ENCODE results near the gene RABGAP1.

RABGAP1 gene

GRCh38 chr9:123049589-123050222, 108.9 kb downstream of the RABGAP1 start:
- no peak for DNase-seq

GRCh38 chr9:123053046-123053445, 112.2 kb downstream of the RABGAP1 start:
- no peak for DNase-seq

DNA sequence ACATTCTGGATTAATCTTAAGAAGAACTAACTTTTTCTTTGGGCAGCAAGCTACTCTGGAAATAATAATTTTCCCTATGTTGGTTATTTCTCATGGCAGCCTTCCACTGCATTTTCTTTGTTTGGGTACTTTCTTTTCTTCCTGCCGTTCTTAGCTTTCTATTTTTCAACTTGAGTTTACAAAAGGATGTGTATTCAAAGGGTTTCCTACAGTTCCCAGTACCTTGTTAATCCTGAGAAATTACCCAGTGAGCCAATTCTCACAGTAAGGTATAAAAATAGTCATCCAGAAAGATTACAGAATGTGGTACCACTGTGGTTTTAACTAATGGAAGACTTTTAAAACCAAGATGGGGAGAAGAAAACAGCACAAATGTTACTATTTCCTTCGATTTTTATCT, 112.9 kb downstream of the RABGAP1 start:
- no peak for DNase-seq

GRCh38 chr9:123058834-123059233, 118.0 kb downstream of the RABGAP1 start:
- DNase-seq: no peak

- no peak for DNase-seq
Observed at GRCh38 chr9:123059472-123060220, 118.8 kb downstream of the RABGAP1 start.

- DNase-seq: no peak
Observed at GRCh38 chr9:123061216-123061615, 120.4 kb downstream of the RABGAP1 start.

GRCh38 chr9:123062351-123063176, 121.7 kb downstream of the RABGAP1 start:
- DNase-seq: no peak

GRCh38 chr9:123063177-123063598, 122.4 kb downstream of the RABGAP1 start:
- no peak for DNase-seq

DNA sequence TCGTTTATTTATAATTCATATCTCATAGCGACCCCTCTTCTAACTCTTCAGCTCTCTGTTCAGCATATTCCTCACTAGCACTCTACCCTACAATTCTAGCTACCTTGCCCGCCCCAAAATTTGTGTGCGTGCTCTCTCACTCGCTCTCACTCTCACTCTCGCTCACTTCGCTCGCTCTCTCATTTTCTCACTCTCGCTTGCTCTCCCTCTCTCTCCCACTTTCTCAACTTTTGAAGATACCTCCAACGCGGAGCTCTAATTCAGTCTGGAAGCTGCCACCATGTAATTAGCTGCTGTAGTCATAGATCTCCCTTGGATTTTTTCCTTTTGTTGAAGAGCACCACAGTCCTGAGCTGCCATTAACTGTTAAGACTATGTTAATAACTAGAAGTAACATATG, 123.1 kb downstream of the RABGAP1 start:
- no peak for DNase-seq

GRCh38 chr9:123064716-123065115, 123.9 kb downstream of the RABGAP1 start:
- no peak for DNase-seq

DNA sequence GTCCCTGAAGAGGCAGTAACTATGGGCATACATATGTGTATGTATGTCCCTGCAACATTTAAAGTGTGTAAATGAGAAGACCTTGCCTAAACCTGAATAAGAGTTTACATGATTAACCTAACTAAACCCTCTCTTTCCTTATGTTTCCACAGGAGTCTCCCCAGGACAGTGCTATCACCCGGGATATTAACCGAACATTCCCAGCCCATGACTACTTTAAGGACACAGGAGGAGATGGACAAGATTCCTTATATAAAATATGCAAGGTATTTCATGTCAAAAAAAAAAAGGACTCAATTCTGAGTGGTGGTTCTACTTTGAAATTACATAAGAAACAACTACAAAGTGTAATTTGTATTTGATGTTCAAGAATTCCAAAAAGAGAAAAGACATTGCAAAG, 124.4 kb downstream of the RABGAP1 start:
- DNase-seq: no peak

- DNase-seq: no peak
Observed at GRCh38 chr9:123067136-123067535, 126.3 kb downstream of the RABGAP1 start.

DNA sequence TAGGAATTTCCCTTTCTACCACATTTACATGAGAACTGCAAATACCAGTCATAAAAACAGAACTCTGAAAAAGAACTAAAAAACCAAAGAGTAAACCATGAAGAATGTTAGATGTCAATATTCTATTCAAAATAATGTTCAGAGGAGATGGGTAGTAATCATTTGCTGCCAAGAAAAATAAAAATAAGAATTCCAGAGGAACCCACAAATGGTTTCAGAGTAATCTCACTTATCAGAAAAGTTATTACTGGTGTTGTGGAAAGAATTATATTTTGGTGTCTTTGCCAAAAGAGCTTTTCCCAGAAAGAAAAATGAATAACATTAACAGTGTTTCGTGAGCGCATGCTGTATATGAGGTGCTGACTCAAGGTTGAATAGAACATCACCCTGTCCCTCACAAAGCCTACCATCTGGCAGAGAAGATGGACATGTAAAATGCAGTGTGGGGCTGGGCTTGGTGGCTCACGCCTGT, 128.2 kb downstream of the RABGAP1 start:
- no peak for DNase-seq

DNA sequence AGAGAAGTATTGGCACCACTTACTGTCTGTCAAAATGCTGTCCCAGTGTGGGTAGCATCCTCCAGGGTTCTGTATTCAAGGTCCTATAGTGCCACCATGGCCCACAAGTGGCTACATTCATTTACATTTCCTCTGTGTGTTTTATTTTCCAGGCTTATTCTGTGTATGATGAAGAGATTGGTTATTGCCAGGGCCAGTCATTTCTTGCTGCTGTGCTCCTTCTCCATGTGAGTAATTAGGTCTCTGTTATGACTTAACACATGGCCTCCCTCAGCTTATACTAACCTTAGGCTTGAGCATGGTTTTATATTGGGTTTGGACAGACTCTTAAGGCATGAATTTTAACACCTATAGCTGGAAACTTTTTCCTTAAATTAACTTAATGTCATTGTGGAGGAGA, 129.4 kb downstream of the RABGAP1 start:
- no peak for DNase-seq

- no peak for DNase-seq
Observed at GRCh38 chr9:123072407-123072995, 131.7 kb downstream of the RABGAP1 start.

GRCh38 chr9:123073441-123073840, 132.6 kb downstream of the RABGAP1 start:
- DNase-seq: no peak

DNA sequence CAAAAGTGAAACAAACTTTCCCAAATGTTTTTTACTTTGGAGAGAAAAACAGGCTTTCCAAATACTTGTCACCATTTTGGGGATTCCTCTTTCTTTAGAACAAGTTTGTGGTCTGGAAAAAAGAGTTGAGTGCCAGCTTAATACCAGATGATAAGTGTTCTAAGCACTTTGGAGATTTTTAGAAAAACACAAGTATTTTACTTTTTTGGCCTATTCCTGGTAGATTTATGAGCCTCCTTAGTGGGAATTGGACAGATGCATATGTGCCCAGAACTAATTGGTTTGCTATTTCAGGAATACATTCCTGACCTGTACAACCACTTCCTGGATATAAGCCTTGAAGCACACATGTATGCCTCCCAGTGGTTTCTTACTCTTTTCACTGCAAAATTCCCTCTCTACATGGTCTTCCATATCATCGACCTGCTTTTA, 133.2 kb downstream of the RABGAP1 start:
- DNase-seq: no peak

DNA sequence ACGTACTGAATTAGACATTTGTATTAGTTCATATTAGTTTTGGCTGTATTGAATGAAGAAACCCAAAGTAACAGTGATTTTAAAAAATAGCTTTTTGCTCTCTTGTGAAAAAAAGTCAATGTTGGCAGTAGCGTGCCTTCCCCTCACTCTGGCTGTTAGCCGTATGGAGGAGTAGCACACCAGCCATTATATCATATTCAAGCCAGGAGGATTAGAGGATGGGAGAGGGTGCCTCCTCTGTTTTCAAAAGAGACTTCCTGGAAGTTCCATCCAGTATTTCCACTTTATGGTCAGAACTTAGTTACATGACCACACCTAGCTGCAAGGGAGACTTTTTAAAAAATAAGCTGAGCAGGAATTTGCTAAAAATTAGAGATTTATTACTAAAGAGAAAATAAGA, 133.8 kb downstream of the RABGAP1 start:
- DNase-seq: no peak

- DNase-seq: no peak
Observed at GRCh38 chr9:123080444-123080843, 139.6 kb downstream of the RABGAP1 start.

GRCh38 chr9:123081824-123082223, 141.0 kb downstream of the RABGAP1 start:
- DNase-seq: peak in 2 of 6 experiments; percentile 31 to 38

- no peak for DNase-seq
Observed at GRCh38 chr9:123083680-123084079, 142.9 kb downstream of the RABGAP1 start.

DNA sequence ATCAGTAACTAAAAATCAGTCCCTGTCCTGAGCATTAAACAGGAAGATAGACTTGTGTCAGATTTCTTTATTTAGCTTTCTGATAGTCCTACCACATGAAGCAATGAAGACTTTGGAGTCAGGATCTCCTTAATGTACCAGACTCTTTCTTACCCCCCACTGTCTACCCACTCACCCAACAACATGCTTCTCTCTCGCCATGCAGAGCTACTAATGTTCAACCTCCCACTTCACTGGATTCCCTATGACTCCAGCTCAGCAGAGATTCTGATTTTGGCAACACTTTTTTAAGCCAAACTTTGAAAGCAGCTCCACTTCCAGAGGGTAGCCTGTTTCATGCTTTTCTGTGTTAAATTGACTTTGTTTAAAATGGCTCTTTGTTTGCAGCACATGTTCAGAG, 143.4 kb downstream of the RABGAP1 start:
- no peak for DNase-seq

DNA sequence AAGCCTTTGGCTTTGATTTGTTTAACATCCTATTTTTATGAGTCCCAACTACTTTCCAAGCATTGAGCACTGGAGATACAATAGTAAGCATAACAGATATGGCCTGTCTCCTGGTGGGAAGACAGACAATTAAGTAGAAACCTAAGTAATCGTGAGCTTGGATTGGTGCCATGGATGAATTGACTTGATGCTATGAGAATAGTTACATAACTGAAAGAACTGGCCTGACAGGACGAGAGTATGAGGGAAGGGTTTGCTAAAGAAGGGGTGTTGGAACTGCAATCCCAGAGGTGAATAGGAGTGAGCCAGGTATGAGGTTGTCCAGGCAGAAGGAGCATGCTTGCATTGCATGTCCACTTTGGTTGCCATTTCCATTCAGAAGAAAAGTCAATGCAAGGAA, 145.1 kb downstream of the RABGAP1 start:
- DNase-seq: no peak
